B cell (primary cell): ENCODE results near the gene CLCNKB.

Experiments
- EZH2 ChIP-seq: IDR thresholded peaks from 2 replicates; pipeline ENCODE4 v1.6.1; 2012; ENCODE audit warnings: borderline replicate concordance, low read depth, mild to moderate bottlenecking, moderate library complexity, low read length; ENCODE audit not compliant: insufficient read depth, poor library complexity, severe bottlenecking
- TF ChIP-seq, protein P1 (sequence below): fragments of 200-600 bp; IDR thresholded peaks from one replicate; pipeline ENCODE4 v1.8.0; 2022; ENCODE audit warnings: antibody characterized with exemption, mild to moderate bottlenecking

GRCh38 chr1:16076031-16076864 lies 32.7 kb downstream of the CLCNKB start:
- TF ChIP-seq, protein P1, sequence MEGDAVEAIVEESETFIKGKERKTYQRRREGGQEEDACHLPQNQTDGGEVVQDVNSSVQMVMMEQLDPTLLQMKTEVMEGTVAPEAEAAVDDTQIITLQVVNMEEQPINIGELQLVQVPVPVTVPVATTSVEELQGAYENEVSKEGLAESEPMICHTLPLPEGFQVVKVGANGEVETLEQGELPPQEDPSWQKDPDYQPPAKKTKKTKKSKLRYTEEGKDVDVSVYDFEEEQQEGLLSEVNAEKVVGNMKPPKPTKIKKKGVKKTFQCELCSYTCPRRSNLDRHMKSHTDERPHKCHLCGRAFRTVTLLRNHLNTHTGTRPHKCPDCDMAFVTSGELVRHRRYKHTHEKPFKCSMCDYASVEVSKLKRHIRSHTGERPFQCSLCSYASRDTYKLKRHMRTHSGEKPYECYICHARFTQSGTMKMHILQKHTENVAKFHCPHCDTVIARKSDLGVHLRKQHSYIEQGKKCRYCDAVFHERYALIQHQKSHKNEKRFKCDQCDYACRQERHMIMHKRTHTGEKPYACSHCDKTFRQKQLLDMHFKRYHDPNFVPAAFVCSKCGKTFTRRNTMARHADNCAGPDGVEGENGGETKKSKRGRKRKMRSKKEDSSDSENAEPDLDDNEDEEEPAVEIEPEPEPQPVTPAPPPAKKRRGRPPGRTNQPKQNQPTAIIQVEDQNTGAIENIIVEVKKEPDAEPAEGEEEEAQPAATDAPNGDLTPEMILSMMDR, result no peak
- TF ChIP-seq EZH2, result no peak
